Brain microvascular endothelial cell (primary cell): ENCODE measurements around the gene ATP13A2.

Experiments used
- DNase-seq: peaks from one replicate; pipeline ENCODE4 v3.0.0-alpha.2; 2020
- H3K27ac ChIP-seq: fragments of 250-450 bp; sonication (Bioruptor Pico); 2 replicates; pipeline ENCODE4 v1.5.1; 2020; ENCODE audit warnings: mild to moderate bottlenecking, moderate library complexity
- H3K27me3 ChIP-seq: fragments of 250-450 bp; sonication (Bioruptor Pico); replicated peaks from 2 replicates; pipeline ENCODE4 v1.5.1; 2020; ENCODE audit warnings: mild to moderate bottlenecking
- H3K36me3 ChIP-seq: fragments of 250-450 bp; sonication (Bioruptor Pico); replicated peaks from 2 replicates; pipeline ENCODE4 v1.5.1; 2020; ENCODE audit warnings: mild to moderate bottlenecking
- H3K4me3 ChIP-seq: 2 replicates; pipeline ENCODE4 v1.5.1; 2011; ENCODE audit warnings: low read depth, mild to moderate bottlenecking, control low read depth, low read length, moderate library complexity
- CTCF ChIP-seq: IDR thresholded peaks from 2 replicates; pipeline ENCODE4 v1.5.1; 2011; ENCODE audit warnings: low read depth, mild to moderate bottlenecking, moderate library complexity, low read length, control low read depth, inconsistent platforms; ENCODE audit errors: missing control alignments
- in situ Hi-C: cut with HindIII; loops from 2 replicates; pipeline ENCODE4 v1.10.0; 2017; ENCODE audit warnings: low sequenced_read_pairs, low pct_ligation_motif_present

Gene ATP13A2

GRCh38 chr1:17011439-17012307, at the start of gene ATP13A2:
Gene ATP13A2 (minus strand): TSS chr1:17011928. CDS start chr1:17011738, 190 bp downstream.
- Histone ChIP-seq H3K27ac (no peak within 1 kb of the TSS), H3K4me3 (peak within 1 kb of the TSS; percentile 72), H3K27me3 (no peaks in the 10 kb centered on the region), H3K36me3 (no peaks in the 10 kb centered on the region)
- TF ChIP-seq CTCF, result no peak
- in situ Hi-C loops, result no loop called here
- DNase-seq, result peak; percentile 43

GRCh38 chr1:17061486-17061885, 49.8 kb upstream of the ATP13A2 start:
- no peak for DNase-seq
- Histone ChIP-seq H3K27me3 (no peaks in the 10 kb centered on the region), H3K36me3 (no peaks in the 10 kb centered on the region), H3K27ac (no peak overlapping the region), H3K4me3 (no peak overlapping the region)
- no peak for TF ChIP-seq CTCF
- in situ Hi-C loops, result no loop called here

GRCh38 chr1:17060306-17060749, 48.6 kb upstream of the ATP13A2 start:
- no peak for TF ChIP-seq CTCF
- DNase-seq, result no peak
- Histone ChIP-seq H3K36me3 (no peaks in the 10 kb centered on the region), H3K4me3 (no peak overlapping the region), H3K27ac (no peak overlapping the region), H3K27me3 (no peaks in the 10 kb centered on the region)
- in situ Hi-C loops, result no loop called here

- H3K4me3 ChIP-seq, result no peak overlapping the region
- in situ Hi-C loops, result no loop called here
- no peaks in the 10 kb centered on the region for H3K27me3 ChIP-seq
- DNase-seq, result peak; percentile 57
- no peak overlapping the region for H3K27ac ChIP-seq
- peak; percentile 91 for TF ChIP-seq CTCF
- H3K36me3 ChIP-seq, result no peaks in the 10 kb centered on the region
Measured at GRCh38 chr1:17059391-17060305, 47.9 kb upstream of the ATP13A2 start.

- H3K36me3 ChIP-seq, result no peaks in the 10 kb centered on the region
- in situ Hi-C loops, result no loop called here
- H3K27ac ChIP-seq, result no peak overlapping the region
- no peaks in the 10 kb centered on the region for H3K27me3 ChIP-seq
- H3K4me3 ChIP-seq, result no peak overlapping the region
- no peak for TF ChIP-seq CTCF
- no peak for DNase-seq
Measured at GRCh38 chr1:17056551-17056950, 44.8 kb upstream of the ATP13A2 start.
